Activated CD4-positive, alpha-beta T cell treated with anti-CD3 and anti-CD28 coated beads for 24 hours (primary cell): ENCODE results near the gene AURKA.
"Not testable (repeated sequence)": the region's sequence is repeated elsewhere in the genome, so short reads cannot be mapped to it uniquely, and the experiment has no call there.

Experiments
- DNase-seq, 2 donors: peaks; one replicate each; pipeline ENCODE4 v3.0.0-alpha.2; 2020; ENCODE audit warnings: low read depth in 2 of 2

AURKA gene

DNA sequence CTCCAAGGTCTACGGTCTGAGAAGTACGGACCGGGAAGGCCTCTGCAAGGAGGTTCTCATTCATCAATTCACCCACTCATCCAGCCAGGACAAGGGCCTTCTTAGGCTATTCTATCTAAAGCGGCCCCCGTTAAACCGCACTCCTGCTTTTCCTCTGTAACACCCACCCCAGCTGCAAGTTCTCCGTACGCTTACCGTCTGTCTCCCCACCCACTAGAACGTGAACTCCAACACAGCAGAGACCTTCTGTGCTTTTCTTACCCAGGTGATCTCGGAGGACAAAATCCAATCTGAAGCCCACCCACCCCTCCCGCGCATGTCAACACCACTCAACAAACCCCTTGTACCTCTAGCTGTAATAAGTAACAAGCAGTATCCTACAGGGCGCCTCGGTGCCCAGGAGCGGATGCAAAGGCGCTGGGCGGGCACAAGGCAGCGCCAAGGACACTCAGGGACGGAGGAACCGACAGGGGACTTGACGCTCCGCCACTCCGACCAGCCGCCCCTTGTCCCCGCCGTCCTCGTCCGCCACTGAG is 351 bp downstream of the AURKA start:
- no peak for DNase-seq

DNA sequence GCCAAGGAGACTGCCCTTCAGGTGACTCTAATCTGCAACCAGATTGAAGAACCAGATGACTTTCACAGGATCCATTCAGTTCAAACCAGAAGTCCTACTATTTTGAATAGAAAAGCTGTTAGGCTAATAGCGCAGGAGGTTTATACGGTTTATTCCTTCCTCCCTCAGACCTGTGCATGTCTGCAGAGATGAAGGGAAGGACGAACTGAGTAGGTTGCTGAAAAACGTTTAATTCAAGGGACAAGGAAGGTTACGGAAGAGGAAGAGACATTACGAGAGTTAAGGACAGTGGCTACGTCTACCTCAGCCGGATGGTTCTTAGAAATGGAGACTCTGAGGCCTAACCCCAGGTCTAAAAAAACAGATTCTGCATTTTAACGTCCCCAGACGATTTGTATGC is 978 bp downstream of the AURKA start:
- DNase-seq, result no peak

DNA sequence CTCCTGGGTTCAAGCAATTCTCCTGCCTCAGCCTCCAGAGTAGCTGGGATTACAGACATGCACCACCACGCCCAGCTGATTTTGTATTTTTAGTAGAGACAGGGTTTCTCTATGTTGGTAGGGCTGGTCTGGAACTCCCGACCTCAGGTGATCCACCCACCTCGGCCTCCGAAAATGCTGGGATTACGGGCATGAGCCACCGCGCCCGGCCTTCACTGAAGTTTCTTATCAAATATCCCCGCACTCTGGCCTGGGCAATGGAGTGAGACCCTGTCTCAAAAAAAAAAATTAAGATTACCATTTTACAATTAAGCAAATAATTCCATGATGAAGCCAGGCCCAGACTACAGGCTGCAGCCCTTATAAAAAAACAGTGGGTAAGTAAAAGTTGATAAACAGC is 1.6 kb downstream of the AURKA start:
- not testable (repeated sequence) for DNase-seq

DNA sequence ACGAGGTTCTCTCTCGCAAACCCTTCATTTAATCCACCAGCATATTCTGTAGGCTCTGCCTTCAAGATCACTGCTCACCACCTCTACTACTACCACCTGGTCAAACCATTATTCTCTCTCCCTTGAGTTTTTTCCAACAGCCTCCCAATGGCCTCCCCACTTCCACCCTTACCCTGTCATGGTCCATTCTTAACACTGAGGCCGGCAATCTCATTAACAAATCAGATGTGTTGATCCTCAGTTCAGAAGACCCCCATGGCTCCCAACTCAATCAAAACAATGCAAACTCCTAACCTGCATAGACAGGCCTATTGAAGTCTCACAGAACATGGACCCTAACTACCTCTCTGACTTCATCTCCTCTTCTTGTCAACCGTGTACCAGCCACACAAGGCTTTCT is 2.2 kb downstream of the AURKA start:
- DNase-seq, result no peak

DNA sequence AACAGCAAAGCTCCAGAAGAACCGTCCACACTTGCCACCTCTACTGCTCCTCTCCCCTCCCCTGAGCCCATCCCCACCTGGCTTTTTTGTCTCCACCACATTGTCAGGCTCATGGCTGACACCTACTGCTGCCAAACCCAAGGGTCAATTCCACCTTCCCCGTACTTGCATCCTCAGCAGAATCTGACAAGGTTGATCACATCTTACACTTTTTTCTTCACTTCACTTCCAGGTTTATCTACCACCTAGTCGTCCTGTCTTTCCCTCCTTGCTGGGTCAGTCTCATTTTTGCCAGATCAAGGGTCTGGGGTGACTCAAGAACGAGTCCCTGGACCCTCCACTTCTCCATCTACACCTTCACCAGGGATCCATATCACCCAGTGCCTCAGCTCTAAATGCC is 3.1 kb downstream of the AURKA start:
- DNase-seq, result no peak

DNA sequence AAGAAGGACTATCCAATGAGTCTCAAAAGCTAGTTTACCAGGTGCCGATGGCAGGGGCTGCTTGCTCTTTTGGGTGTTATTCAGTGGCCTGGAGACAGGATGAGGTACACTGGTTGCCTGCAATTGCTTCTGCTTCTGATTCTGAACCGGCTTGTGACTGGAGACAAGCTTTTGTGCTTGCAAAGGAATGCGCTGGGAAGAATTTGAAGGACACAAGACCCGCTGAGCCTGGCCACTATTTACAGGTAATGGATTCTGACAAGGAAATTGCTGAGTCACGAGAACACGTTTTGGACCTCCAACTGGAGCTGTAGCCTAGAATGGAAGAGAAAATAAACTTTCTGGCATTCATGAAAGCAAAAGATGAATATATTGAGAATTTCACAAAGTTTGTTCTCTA is 5.8 kb downstream of the AURKA start:
- no peak for DNase-seq

DNA sequence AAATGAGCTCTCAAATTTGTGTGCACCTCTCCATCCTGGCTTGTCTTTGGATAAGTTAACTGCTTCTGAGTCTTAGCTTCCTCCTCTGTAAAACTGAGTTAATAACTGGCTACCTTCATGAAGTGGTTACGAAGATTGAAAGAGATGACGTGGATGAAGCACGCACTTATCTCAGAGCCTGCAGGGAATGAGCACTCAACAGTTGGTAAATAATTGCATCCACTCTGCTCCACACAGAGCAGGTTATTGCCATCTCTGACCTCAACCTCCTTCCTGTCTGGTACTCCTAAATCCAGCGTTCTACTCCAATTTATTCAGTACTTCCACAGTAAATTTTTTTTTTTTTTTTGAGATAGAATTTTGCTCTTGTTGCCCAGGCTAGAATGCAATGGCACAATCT is 6.9 kb downstream of the AURKA start:
- no peak for DNase-seq

DNA sequence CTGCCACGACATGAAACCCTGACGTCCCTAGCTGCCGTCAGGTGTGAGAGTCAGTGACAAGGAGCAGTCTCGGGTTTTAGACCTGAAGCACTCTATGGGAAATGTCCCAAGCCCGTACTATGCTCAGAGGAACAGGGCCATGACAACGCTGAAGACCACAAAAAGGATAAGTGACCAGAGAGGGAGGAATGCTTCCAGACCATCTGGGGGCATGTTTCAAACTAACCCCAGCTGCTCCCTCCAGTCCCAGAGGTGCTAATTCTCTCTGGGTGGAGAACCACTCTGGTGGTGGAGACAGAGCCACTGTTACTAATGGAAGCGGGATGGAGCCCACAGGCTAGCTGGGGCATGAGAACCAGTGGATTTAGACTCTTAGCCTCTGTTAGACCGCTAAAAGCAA is 8.7 kb downstream of the AURKA start:
- DNase-seq, result no peak

DNA sequence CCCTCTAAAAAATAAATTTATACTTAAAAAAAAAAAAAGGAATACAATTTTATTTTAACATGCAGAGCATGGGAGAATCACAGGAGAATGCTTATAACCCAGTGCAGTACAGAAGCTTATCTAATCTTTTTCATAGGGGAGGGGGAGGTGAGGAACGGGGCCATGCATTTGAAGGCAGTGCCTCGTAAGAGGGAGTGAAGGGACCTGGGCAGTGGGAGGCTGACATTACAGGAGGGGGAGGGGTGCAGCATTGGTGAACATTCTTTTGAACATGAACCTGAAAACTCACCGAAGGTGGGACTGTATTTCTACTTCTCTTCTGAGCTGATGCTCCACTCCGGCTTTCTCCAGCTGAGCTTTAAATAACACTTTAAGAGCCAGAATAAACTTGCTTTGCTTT is 9.3 kb downstream of the AURKA start:
- no peak for DNase-seq

DNA sequence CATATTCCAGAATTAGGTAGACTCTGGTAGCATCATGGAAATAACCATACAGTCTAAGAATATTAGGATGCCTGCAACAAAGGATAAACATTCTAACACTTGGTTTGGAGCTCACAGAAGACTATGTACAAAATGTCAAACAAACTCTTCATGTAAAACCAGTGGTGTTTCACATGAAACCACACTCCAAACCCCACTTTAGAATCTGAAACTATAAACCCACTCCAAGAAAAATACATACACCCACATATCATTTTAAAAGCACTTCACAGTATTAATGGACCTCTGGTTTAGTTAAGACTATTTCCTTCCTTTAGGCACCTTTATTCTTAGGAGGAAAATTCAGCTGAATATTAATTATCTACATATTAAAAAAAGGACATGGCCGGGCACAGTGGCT is 10.5 kb downstream of the AURKA start:
- DNase-seq, result no peak

DNA sequence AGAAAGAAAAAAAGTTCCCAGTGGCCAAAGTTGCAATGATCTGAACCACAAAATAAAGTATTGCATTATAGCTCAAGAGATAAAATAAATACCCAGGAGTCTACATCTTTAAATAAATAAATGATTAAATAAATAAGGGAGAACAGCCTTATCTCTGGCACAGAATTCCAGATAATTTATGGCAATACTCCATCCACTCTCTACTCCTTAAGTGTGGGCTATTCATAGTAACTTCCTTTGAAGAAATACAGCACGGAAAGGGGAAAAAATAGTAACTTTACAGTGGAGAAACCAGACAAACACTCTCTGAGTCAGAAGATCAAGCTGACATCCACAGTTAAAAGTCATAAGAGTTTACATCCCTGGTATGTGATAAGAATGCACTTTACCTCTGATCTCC is 11.6 kb downstream of the AURKA start:
- no peak for DNase-seq

DNA sequence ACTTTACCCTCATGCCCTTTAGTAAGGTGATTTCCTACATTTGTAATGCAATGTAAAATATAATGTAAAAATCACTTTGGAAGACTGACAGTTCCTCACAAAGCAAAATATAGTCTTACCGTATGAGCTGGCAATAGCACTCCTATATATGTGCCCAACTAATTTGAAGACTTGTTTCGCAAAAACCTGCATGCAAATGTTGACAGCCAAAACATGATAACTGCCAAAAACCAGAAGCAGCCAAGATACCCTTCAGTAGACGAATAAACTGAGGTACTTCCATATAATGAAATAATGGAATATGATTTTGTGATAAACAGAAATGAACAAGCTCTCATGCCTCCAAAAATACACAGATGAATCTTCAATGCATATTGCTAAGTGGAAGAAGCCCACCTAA is 13.6 kb downstream of the AURKA start:
- no peak for DNase-seq

DNA sequence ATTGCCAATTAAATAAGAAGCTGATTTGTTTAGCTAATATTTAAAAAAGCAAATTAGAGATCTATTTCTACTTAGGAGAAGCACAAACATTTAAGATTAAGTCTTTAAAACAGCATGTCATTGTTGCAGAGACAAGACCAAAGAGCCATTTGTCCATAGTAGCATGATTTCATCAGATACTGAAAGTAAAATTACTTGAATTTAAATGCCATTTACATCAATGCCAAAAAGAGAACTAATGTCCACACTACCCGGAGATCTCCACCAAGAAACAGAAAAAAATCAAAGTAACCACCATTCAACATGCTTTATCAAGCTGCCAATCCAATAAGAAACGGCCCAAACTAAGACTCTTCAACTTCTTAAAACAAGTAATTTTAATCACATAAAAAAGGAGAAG is 15.7 kb downstream of the AURKA start:
- DNase-seq, result no peak

DNA sequence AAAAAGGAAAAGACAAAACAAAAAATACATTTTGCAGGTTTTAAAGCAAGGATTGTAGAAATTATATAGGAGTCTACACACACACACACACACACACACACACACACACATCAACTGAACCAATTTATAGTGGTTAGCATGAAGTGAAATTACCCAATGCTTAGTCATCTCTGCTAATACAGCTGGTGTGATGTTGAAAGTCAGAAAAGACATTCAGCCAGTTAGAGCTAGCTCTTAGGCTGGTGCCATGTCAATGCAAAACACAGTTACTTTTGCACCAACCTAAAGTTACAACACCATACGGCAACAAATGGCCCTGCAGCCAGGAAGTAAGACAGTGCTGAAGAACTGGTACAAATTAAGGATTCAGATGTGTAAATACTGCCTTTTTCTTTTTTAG is 18.1 kb downstream of the AURKA start:
- DNase-seq, result no peak

DNA sequence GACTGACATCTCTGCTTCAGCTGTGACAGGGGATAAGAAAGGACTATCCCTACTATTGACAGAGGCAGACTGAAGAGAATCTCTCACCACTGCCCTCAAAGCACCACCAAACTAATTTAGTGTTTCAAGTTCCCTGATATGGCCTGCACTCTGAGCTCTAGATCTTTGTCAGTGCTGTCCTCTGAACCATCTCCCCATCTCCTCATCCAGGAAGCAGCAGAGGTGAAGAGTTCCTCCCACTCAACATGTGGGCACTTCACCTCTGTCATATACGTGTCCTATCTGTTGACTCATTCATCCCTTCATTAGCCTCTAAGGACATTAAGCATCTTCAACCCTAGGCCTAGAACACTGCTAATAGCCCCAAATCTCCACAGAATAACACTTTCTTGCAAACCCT is 19.2 kb downstream of the AURKA start:
- no peak for DNase-seq

DNA sequence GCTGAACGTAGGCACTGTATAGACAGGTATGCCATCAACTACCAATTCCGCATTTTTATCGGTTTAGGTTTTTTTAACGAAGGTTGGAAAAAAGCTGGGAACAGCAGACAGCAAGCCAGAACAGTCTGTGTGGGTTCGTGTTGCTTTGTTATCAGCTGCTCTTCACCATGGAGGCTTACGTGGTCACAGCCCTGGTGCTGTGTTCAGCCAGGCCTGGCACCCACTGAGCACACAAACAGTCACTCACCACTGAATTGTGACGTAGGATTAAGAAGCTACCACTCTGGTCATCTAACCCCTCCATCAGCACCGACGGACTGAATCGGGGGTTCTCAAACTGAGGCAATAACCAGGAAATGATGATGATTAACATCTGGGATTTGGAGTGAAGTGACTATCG is 20.0 kb downstream of the AURKA start:
- DNase-seq, result no peak

DNA sequence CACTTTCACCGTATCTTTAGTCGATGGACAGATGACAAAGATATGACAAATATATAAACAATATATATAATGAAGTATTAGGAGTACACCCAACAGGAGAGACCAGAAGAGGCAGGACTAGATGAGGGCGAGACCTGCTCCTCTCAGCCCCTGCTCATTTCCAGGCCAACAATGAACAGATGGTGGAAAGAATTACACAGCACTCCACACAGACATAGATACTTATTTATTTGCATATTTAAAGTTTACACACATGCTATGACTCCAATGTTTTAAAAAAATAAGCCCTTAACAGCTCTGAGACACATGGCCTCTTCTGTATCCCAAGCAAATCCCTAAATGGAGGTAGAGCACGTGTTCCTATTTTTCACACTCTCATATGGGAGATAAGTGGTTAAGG is 22.8 kb downstream of the AURKA start:
- no peak for DNase-seq

DNA sequence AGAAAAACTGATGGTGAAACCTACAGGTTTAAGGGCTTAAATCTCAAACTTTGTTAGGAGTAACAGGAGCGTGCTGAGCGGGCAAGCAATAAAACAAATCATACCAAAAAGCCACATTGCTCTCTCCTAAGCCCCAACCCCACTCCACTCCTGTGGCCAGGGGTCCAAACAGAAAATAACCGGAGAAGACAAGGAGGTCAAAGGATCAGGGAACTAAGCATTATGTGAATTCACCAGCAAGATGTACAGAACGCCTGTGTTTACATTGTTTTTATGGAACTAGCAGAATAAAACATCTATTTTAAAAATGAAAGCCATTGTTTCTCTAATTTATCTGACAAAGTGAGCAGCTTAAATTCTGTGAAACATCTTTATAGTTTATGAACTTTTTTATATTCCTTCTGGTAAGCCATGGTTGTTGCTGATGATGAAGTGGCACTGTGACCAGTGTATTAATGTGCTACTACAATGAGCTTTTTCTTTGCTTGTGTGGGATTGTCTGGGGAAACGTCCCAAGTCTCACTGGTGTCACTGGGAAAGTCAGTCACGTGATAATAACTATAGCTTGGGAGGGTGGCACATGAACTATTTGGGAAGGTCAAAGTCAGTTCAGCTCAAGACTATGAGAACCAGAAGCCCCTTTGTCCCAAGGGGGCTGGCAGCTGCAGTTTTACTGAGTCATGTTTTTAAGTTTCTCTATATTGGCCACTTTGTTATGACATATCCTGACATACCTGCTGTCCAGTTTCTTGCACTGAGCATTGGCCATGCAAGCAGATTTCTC is 23.5 kb downstream of the AURKA start:
- no peak for DNase-seq

DNA sequence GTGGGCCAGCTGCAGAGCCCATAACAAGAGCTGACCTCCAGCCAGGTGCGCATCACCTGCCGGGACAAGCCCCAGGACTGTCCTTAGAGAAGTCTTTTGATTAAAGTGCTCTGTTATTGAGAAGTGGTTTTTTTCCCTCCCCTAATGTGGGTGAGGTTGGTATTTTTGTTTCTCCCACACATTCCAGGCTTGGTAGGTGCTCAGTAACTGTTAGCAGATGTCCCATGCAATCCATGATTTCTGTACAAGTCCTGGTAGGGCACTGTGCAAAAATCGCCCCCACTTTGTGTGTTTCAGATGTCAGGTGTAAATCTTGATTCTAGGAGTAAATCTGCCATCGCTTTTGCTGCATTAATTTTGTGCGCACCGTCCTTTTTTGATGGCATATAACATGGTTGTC is 28.5 kb downstream of the AURKA start:
- no peak for DNase-seq

DNA sequence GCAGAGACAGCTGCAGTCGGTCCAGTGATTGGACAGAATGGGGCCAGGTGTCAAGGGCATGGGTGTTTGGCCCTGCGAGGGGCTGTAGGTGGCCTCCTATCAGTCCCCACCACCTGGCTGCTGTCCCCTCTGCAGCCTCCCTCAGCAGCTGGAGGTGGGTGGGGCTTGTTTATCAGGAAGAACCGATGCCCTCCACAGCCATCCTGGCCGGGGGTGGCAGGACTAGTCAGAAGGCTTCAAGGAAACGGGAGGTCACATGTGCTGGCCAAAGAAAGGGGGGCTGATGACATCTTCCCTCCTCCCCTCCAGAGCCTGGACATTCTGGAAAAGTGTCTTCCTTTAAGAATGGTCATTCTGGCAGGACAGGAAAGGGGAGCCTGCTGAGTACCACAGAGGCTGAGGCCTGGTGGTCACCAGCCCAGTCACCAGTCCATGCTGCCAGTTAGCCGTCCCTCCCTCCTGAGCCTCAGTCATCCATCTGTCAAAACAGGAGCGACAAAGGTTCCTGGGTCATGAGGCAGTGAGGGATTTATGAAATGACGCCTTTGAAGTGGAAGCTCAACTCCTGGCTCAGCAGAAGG is 29.1 kb downstream of the AURKA start:
- DNase-seq, result no peak

DNA sequence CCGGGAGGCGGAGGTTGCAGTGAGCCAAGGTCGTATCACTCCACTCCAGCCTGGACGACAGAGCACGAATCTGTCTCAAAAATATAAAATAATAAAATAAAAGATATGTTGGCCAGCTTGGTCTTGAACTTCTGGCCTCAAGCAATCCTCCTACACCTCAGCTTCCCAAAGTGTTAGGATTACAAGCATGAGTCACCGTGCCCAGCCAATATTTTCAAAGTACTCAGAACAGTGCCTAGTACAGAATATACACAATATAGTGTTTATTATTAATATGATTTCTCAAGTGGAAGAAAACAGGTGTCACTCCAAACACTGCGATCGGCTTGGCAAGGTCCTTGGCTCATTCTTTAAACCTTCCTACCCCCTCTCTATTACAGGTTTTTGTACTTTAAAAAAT is 30.1 kb downstream of the AURKA start:
- no peak for DNase-seq

DNA sequence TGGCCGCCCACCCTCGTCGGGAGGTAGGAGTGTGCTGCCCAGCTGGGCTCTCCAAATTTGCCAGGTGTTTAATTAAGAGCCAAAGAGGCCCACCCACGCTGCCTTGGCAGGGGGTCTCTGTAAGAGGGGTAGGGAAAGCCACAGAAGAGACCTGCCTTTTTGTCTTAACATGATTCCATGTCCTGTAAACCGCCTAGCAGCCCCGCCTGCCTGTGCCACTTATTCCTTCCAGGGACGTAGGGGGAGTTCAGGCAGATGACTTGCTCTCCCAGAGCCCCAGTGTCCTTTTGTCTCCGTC is 31.2 kb downstream of the AURKA start:
- DNase-seq, result no peak

DNA sequence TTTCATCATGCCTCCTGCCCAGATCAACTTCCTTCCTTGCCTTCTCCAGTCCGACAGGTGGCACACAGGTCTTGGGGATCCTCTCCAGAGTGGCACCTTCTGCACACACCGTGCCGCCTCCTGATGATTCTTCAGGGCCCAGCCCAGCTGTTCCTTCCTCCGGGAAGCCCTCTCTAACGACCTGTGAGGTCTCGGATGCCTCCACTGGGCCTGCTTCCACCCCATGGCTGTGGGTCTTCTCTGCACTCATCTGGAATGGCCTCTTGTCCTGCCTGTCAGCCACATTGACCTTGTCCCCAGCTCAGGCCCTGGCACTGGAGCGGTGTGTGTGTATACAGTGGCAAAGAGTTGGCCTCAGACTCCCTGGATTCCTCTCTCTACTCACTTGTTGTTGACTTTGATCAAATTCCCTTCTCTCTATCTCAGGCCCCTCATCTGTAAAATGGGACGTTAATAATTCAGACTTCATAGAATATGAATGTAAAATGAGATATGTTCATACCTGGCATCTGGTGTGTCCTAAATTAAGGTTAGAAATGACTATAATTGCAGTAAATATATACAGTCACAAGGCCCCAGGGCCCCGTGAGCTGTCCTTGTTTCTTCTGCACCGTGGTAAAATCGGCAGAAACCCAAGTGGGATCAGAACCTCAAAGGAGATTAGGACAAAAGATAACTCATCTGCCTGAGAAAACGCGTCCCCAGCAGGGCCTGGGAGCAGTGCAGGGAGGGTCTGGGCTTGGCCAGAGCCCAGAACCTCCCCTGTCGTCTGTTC is 31.7 kb downstream of the AURKA start:
- no peak for DNase-seq
